Suppressor macrophage (primary cell): ENCODE results near the gene TSPOAP1.
A peak's percentile ranks its signal among the peaks of the same experiment; 100 is the strongest.
"Not testable (repeated sequence)": the region's sequence is repeated elsewhere in the genome, so short reads cannot be mapped to it uniquely, and the experiment has no call there.

ENCODE experiments used
- DNase-seq, 4 experiments: peaks; one replicate each; pipeline ENCODE4 v3.0.0-alpha.2; 2020 to 2022

Gene TSPOAP1

DNA sequence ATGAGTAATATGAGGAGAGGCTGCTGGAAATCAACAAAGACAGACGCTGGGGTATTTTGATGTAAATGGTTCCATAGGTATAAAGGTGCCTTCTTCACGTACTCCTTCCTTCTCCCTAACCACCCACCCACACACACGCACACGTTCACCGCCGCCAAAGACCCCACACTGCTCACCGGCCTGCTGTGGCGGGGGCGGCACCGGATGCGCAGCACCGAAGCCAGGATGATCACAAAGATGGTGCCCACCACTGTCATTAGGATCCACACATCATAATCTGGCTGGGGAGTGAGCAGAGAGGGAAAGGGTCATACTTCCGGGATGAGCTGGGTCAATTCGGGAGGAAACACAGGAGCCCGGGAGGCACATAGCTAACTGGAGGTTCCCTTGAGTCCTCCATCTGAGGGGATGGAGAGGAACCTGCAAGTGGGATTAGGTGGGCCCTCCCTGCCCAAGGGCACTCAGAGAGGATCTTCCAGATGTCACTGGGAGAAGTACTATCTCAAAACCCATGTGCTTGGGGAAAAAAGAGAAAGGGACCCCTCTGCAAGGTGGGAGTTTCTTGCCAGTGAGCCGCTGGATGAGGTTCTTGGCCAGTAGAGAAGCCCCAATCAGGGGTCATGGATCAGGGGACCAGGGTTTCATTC is 33.9 kb upstream of the TSPOAP1 start:
- DNase-seq, result no peak

DNA sequence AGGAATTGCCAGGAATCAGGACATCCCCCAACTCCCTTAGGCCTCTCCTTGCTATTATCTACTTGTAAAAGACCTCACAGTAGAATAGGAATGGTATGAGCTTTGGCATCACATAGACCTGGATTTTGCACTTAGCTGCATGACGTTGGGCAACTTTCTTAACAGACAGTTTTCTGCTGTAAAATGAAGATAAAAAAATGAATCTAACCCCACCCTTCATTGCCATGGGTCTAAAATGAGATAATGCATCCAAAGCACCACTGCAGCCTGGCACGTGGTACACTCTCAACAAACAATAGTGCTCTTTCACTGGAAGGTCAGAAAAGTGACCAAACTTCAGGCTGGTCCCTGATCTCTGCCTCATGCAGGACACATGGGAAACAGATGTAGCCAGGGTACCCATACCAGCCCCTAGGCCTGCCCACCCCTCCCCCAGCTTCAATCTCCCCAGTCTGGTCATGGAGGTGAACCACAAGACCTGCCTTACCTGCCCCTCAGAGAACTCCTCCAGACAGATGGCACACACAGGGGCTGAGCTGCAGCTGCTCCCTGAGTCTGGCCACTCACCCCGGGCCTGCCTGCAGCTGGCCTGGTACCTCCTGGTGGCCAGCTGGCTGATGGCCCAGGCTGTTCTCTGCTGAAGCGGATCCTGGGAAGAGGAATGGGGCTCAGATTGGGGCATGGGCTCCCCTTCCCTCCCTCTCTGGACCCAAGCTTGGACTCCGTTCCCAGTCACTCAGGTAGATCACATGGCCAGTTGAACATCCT is 31.9 kb upstream of the TSPOAP1 start:
- no peak for DNase-seq

DNA sequence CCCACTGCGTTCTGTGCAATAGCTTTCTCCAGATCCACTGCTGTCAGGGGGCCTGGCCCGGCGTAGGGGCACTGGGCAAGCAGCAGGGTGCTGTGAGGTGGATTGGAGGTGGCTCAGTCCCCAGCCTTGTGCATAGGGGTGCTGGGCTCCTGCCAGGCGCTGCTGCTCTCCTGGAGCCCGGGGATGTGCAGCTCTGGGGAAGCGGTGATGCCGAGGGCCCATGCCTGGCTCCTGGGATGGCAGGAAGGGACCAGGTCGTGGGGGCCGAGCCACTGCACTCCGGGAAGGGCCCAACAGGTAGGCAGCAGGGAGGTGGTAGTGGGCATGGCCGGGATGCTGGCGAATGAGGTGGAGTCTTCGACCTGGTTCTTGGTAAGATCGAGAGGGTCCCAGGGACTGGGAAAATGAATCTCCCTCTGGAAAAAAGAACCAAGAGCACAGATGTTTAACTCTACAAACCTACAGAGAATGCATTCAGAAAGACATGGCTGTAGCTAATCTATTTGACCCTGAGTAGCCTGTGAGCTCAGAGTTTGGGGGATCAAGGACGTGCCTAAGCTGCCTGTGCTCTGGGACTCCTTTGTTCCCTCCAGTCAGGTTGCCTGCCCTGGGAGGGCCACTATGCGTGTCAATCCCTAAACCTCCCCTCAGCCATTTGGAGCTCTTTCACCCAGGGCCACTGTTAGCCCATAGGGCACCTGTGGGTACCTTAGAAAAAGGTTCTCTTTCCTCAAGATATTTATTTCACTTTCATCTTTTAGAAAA is 30.0 kb upstream of the TSPOAP1 start:
- DNase-seq, result no peak

DNA sequence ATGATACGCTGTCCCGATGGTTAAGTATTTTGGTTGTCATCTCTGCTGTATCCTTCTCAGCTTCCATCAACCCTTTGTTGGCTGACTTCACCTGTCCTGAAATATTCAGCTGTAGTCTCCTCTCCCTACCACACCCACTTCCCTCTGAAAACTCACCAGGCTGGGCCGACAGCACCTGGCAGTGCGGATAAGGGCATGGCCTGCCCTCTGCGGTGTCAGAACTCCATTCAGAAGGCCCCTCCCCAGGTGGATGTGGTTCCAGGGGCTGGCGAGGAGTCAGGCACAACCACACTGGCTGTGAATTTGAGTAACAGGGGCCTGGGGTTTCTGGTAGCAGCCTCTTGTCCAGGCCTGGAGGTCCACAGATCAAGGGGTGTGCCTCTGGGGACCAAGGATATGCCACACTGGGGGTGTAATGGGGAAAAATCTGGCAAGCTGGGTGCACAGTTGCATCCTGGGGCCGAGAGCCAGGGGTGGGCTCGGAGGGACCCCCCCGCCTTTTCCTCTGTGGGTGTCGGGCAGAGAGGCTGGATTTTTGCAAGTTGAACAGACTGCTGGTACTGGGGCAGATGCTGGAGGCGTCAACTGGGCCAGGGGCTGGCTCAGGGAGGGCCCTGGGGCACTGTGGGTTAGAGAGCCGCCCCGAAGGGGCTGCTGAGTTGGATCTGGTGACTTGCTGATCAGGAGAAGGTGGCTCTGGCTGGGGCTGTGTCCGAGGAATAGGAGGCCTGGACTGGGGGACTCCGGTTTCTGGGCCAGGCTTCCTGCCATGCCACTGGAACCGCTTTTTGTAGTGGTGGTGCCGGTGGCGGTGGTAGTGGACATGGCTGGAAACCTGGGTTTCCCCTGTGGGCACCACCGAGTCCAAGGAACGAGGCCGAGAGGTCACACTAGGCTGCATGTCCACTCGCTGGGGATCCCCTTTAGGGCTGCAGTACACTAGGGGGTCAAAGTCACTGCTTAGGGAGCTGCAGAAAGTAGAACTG is 29.0 kb upstream of the TSPOAP1 start:
- DNase-seq, result no peak

DNA sequence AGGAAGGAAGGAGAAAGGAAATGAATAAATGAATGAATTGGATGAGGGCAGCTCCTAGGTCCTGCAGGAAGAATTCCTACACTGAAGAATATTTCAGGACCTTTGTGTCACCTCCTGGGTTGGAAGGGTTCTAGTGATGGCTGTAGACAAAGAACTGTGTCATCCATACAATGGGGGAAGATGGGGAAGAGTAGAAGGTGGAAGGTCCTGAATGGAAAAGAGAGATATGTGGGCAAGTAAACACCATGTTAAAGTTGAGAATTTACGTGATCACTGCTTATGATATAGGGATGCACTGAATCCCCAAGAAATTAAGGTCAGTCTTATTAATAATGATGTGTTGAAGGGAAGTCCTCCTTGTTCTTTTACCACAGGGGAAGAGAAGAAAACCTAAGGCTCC is 27.6 kb upstream of the TSPOAP1 start:
- no peak for DNase-seq

DNA sequence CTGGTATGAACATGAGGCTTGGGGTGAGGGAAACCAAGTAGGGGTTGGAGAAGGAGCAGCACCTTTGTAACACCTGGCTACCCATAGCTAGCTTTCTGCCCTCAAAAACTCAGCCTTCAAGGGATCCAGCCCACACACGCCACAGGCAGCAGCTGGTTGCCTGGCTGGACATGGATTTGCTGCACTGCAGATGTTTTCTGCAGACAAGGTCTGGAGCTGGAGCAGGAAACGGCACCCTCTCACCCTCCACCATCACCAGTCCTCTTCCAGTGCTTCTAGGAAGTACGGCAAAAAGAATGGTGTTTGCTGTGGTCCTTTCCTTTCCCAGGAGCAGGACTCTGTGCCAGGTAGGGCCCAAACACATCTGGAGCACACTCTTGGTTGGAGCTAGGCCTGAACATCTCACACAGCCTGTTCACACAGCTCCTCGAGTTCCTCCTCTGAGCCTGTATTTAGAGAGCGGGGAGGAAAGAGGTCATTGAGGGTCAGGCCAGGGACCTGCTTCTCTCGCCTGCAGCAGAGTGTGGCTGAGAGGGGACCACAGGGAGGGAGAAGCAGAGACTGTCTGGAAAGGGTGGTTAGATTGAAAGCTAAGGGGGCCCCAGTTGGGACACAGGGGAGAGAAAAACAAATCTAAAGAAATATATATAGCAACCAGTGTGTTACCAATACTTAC is 26.1 kb upstream of the TSPOAP1 start:
- DNase-seq, result no peak

DNA sequence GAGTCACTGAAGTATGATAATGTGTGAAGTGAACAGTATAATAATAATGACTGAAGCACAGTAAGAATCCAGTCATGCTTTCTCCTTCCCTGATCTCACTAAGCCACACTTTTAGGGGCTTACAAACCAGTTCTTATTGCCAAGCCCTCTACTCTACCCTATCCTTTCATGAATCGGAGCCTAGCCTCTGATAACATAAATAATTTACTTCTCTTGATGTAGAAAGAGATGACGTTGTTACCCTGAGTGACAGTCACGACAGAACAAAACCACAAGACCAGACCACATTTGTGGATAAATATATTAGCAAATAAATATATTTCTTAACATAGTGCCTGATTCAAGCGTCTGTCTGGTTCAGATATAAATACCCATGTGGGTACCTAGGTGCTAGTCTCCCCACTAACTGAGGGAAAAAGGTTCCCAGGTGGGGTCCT is 24.8 kb upstream of the TSPOAP1 start:
- DNase-seq, result peak in 2 of 4 experiments; percentile 30

DNA sequence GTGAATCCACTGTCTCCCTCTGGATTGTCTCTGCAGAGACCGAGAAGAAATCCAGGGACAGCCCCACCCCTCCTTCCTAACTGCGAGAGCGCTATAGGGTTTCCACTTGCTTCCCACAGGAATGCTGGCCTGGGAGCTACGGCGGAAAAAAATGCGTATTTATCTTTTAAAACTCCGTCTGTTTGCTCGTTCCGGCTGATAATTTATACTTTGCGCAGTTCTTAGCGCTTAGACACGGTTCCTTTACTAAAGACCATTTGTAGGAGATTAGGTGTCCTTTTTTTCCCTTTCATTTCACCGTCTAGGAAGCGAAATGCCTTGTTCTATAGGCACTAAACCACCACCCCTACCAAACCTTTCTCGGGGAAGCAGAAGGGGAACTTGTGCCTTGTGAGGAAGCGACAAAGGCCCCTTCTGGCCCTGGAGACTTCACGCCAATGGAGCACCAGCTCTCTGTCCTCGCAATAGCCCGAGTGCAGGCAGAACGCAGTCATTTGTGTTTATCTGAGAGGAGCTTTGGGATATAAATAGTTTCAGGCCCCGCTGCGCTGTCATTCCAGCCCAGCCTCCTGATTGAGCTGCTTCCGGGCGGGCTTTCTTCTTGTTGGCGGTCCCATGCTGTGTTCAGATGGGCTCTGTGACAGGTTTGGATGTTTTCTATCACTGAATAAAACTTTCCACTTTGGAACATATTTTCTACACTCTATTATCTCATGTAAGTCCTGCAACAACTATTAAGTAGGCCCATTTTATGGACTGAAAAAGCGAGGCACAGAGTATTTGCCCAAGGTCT is 24.2 kb upstream of the TSPOAP1 start:
- DNase-seq, result peak; percentile 77 to 85 (median 82)

DNA sequence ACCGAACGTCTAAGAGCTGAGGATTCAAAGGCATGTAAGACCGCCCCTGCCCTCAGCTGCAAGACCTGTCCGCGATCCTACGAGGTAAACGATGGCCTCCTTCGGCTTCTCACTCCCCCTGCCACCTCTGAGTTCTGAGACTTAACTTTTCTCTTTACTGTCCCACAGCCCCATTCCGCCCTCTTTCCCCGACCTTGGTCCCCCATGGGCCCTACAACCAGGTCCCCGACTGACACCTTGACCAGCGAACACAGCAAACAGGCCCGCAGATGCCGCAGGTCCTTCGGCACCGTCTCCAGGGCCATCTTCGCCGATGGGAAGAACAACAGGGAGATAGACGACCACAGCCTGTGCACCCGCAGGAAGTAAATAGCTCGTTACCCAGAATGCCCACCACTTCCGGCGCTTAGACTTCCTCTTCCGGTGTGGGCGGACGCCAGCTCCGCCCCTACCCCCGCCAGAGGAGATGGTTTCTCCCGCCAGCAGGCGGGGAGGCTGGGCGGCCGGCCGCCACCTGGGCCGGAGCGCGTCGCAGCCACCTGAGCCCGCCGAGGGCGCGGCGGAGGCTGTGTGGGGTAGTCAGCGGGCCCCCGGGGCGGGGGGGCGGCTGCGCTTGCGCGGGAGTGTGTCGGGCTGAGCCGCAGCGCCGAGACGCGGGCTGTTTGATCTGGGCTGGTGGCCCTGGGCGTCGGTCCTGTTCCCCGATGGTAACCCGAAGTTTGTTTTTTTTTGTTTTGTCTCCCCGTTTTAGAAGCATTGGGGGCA is 23.4 kb upstream of the TSPOAP1 start, which contains the start of gene SUPT4H1:
TSS of gene SUPT4H1 (minus strand) at position 371 of the 765 bp plus-strand sequence. CDS start at position 305, 66 bp downstream.
- peak; percentile 95 to 98 (median 97) for DNase-seq

DNA sequence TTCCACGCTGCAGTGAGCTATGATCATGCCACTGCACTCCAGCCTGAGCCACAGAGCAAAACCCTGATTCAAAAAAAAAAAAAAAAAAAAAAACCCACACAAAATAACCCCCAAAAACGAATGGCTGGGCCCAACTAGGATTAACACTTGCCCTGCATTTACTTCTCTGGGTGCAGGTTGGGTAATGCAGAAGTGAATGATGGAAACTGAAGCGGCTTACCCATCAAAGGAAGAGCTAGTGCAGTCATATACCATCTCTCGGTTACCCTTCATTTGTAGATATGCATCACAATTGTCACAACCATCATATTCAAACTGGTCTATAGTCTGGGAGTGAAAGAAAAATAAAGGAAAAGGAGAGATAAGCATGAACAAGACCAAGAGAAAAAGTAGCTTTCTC is 22.6 kb upstream of the TSPOAP1 start:
- no peak for DNase-seq

DNA sequence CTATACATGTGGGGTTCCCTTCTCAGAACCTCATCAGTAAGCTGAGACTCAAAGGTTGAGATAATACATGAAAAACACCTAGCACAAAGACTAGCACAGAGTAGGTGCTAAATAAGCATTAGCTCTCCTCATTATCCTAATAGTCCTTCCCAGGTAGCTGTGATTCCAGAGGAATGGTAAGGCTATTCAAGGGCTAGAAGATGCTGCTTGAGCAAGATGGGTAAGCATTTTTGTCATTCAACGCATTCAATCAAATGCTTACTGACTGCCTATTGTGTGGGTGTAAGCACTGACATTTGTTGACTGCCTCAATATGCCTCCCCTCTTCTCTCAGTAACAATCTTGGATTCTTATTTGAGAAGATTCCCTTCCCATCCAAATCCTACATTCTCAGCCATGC is 19.4 kb upstream of the TSPOAP1 start:
- no peak for DNase-seq

DNA sequence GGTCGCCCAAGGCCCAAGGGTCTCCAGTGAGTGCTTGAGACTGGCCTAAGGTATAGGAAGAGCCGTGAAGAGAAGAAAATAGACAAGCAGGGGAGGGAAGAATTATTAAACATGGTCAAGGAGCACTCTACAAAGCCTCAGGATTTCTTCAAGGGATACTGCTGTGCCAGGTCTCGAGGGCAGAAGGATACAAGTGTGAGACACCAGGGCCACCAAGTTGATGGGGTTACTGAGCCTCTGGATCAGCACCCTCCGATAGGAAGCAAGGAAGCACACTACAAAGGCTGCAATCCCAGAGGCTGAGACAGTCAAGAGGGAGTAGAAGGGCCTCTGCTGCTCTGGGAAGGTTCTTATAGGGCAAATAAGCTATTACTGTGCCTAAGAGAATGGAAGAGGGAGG is 16.9 kb upstream of the TSPOAP1 start:
- DNase-seq, result no peak

DNA sequence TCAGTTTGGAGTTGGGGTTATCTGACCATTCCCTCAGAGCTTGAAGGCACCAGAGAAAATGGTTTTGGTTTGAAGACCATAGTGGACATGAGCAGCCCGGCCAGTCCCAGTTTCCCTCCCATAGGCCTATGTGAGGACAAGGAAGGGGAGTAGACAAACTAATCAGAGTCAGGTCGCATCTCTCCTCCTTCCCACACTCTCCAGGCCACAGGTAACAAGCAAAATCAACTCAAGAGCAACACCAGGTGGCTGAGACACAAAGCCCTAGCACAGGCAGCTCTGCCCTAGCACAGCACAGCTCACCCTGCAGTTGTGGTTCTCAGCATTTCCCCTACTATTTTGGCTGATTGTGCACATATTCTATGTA is 16.2 kb upstream of the TSPOAP1 start:
- DNase-seq, result peak in 2 of 4 experiments; percentile 40 to 44

DNA sequence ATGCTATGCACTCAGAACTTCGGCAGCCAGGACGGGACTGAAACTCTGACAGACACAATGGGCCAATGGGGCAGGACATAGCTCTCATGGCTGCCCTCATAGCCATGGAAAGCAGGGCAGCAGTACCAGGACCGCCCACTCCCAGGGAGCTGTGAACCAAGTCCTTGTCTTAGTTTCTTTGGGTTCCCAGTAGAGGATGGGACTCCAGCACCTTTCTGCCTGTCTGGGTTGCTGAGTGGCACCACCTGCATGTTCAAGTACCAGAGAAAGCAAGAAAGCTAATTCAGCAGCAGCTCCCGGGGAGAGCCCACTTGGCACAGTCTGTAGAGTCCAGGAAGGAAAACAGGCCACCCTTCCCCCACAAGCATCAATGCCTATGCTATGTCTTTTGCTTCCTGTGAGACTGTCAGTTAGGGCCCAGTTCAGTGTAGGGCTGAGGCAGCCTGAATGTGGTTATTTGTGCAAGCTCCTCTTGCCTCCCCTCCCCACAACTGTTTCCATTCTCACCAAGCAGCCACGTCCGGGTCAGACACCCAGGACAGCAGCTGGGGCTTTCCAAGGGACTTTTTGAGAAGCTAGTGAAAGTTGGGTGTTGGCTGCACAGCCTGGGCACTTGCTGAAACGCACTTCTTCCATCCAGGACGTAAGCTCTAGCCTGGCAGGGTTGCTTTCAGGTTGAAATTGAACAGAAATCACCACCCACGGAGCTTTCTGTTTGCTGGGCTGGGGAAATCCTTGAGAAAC is 15.6 kb upstream of the TSPOAP1 start:
- DNase-seq, result peak; percentile 86 to 92 (median 92)

DNA sequence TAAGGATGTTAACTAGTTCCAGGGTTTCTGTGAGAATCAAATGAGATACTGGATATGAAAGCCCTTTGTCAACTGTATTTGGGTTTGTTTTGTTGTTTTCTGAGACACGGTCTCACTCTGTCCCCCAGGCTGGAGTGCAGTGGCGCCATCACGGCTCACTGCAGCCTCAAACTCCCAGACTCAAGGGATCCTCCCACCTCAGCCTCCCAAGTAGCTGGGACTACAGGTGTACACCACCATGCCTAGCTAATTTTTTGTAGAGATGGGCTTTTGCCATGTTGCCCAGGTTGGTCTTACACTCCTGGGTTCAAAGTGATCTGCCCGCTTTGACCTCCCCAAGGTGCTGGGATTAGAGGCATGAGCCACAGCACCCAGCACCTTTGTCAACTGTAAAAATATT is 14.5 kb upstream of the TSPOAP1 start:
- DNase-seq, result no peak

DNA sequence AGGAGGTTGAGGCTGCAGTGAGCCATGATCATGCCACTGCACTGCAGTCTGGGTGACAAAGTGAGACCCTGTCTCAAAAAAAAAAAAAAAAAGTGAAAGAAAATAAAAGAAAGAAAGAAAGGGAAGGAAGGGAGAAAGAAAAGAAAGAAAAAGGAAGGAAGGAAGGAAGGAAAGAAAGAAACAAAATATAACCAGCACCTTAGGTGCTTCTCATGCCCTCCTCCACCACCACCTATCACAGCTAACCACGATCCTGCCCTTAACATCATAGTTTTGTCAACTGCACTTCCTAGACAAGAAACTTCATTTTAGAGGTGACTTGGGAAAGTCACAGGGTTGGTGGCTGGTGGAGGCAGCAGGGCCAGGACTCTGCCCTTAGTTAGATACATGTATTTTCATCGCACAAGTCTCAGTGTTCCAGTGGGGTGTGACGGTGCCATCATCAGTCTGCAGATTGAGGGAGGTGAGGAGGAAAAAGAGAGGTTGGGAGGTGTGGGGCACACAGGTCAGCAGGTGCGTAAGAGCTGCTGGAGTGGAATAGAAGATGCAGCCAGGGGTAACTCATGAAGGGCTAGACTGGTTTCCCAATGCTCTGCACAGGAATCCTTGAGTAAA is 13.4 kb upstream of the TSPOAP1 start:
- no peak for DNase-seq

DNA sequence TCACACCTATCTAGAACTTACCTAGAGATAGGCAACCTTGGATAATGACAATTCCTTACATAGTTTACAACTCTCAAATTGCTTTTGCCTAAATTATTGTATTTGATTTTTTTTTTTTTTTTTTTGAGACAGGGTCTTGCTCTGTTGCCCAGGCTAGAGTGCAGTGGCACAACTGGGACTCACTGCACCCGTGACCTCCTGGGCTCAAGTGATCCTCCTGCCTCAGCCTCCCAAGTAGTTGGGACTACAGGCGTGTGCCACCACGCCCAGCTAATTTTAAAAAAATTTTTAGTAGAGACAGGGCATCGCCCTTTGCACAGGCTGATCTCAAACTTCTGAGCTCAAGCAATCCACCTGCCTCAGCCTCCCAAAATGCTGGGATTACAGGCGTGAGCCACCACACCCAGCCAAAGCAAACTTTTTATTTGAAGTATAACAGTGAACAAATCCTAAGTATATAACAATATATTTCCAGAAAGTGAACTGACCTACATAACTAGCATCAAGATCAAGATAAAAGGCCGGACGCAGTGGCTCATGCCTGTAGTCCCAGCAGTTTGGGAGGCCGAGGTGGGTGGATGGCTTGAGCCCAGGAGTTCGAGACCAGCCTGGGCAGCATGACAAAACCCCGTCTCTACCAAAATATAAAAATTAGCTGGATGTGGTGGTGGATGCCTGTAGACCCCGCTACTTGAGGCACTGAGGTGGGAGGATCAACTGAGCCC is 12.7 kb upstream of the TSPOAP1 start:
- DNase-seq, result not testable (repeated sequence)

DNA sequence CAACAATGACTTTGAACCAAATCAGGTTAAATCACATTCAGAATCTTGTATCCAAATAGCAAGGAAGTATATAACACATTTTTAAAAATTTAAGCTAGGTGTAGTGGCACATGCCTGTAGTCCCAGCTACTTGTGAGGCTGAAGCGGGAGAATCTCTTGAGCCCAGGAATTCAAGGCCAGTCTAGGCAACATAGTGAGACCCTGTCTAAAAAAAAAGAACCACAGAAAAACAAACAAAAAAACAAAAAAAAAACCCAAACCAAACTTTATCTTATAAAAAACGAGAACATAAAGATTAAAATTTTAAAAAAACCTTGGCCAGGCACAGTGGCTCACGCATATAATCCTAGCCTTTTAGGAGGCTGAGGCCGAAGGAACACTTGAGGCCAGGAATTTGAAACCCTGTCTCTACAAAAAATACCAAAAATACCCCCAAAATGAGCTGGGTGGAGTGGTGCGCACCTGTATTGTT is 11.8 kb upstream of the TSPOAP1 start:
- no peak for DNase-seq
